Activated CD4-positive, alpha-beta memory T cell treated with anti-CD3 and anti-CD28 coated beads, Interleukin-2, amount 10 ng/mL, durations not matched to agents 7 days and 5 days (primary cell): ENCODE results near the gene CD209. TPM values are rescaled to one million over a fixed set of nuclear protein-coding genes. Genes with fewer than 3 reads are reported as not detected.

Source experiments
- CTCF ChIA-PET: fragments of 350-600 bp; sonication (Branson Sonifier 250); formaldehyde crosslinking; loops from one replicate; lab custom pipeline; 2021; ENCODE audit warnings: antibody characterized with exemption, inconsistent platforms; lab: Charles Lee
- POLR2A ChIA-PET: fragments of 350-600 bp; sonication (Branson Sonifier 250); formaldehyde crosslinking; loops from one replicate; lab custom pipeline; 2021; ENCODE audit warnings: antibody characterized with exemption; lab: Charles Lee
- DNase-seq: peaks from one replicate; pipeline ENCODE4 v3.0.0-alpha.2; 2020
- H3K27ac Mint-ChIP-seq: one replicate; pipeline ENCODE4 v1.8.0; 2021; ENCODE audit warnings: mild to moderate bottlenecking, mixed read lengths
- H3K27me3 Mint-ChIP-seq: one replicate; pipeline ENCODE4 v1.8.0; 2021; ENCODE audit warnings: mixed read lengths
- H3K36me3 Mint-ChIP-seq: one replicate; pipeline ENCODE4 v1.8.0; 2021; ENCODE audit warnings: low read depth, mixed read lengths
- H3K4me1 Mint-ChIP-seq: one replicate; pipeline ENCODE4 v1.8.0; 2021; ENCODE audit warnings: mixed read lengths
- H3K4me3 Mint-ChIP-seq: one replicate; pipeline ENCODE4 v1.8.0; 2021; ENCODE audit warnings: mild to moderate bottlenecking, mixed read lengths
- H3K9me3 Mint-ChIP-seq: one replicate; pipeline ENCODE4 v1.8.0; 2021; ENCODE audit warnings: mixed read lengths
- total RNA-seq, 2 experiments: library from RNA; stranded (reverse); gene quantifications; one replicate each; pipeline ENCODE4 v1.2.3, GENCODE V29; 2021

The CD209 gene
- total RNA-seq, 2 experiments from 2014 or later, result not detected

GRCh38 chr19:7694499-7694898 lies 52.8 kb downstream of the CD209 start:
- no peaks in the 10 kb centered on the region for H3K36me3 Mint-ChIP-seq
- POLR2A ChIA-PET, result no interaction called here
- CTCF ChIA-PET, result interaction anchor here (1.2 kb wide), 1 partner anchor 14 kb away, joined by 4 read pairs; the partner anchor contains the start of gene TRAPPC5
- H3K27ac Mint-ChIP-seq, result no peak overlapping the region
- H3K9me3 Mint-ChIP-seq, result no peaks in the 10 kb centered on the region
- DNase-seq, result no peak
- peaks cover 11% of the 10 kb centered on the region for H3K27me3 Mint-ChIP-seq
- H3K4me3 Mint-ChIP-seq, result no peak overlapping the region
- H3K4me1 Mint-ChIP-seq, result peaks cover 5% of the 10 kb centered on the region

GRCh38 chr19:7692417-7693088 lies 54.8 kb downstream of the CD209 start:
- H3K4me1 Mint-ChIP-seq, result no peaks in the 10 kb centered on the region
- H3K9me3 Mint-ChIP-seq, result no peaks in the 10 kb centered on the region
- no peak overlapping the region for H3K27ac Mint-ChIP-seq
- CTCF ChIA-PET, result no interaction called here
- DNase-seq, result no peak
- H3K36me3 Mint-ChIP-seq, result no peaks in the 10 kb centered on the region
- H3K4me3 Mint-ChIP-seq, result no peak overlapping the region
- POLR2A ChIA-PET, result no interaction called here
- H3K27me3 Mint-ChIP-seq, result peaks cover 5% of the 10 kb centered on the region

GRCh38 chr19:7691497-7691896 lies 55.8 kb downstream of the CD209 start:
- POLR2A ChIA-PET, result no interaction called here
- CTCF ChIA-PET, result no interaction called here

GRCh38 chr19:7690779-7691258 lies 56.5 kb downstream of the CD209 start:
- CTCF ChIA-PET, result no interaction called here
- Mint-ChIP-seq H3K36me3 (no peaks in the 10 kb centered on the region), H3K9me3 (no peaks in the 10 kb centered on the region), H3K4me1 (no peaks in the 10 kb centered on the region), H3K4me3 (no peak overlapping the region), H3K27ac (no peak overlapping the region), H3K27me3 (no peaks in the 10 kb centered on the region)
- POLR2A ChIA-PET, result no interaction called here
- no peak for DNase-seq

More at GRCh38 chr19:7691497-7691896, 55.8 kb downstream of the CD209 start:
- Mint-ChIP-seq H3K27me3 (peaks cover 1% of the 10 kb centered on the region), H3K4me3 (no peak overlapping the region), H3K4me1 (no peaks in the 10 kb centered on the region), H3K9me3 (no peaks in the 10 kb centered on the region), H3K36me3 (no peaks in the 10 kb centered on the region), H3K27ac (no peak overlapping the region)
- DNase-seq, result no peak

Other genes starting within 250 kb of the CD209 start
- gene ZNF358, start 231.4 kb downstream of the CD209 start, total RNA-seq, result 1 to 10 TPM; 5.5 to 7.5 TPM
- gene MCOLN1, start 224.9 kb downstream of the CD209 start, total RNA-seq, result 10 to 100 TPM; 15.2 to 15.3 TPM
- gene PNPLA6, start 211.8 kb downstream of the CD209 start, total RNA-seq, result 100 to 1,000 TPM; 130 to 152 TPM
- under 1 TPM; 0.13 to 0.33 TPM for gene CAMSAP3, start 151.7 kb downstream of the CD209 start, total RNA-seq
- 10 to 100 TPM; 48.5 TPM for gene XAB2, start 118.0 kb downstream of the CD209 start, total RNA-seq
- gene PET100, start 117.7 kb downstream of the CD209 start, total RNA-seq, result 100 to 1,000 TPM; 123 to 136 TPM
- 1 to 10 TPM; 1.9 to 2.1 TPM for gene PCP2, start 113.8 kb downstream of the CD209 start, total RNA-seq
- gene STXBP2, start 110.4 kb downstream of the CD209 start, total RNA-seq, result 100 to 1,000 TPM; 169 to 171 TPM
- not detected for gene RETN, start 78.5 kb downstream of the CD209 start, total RNA-seq
- gene MCEMP1, start 70.4 kb downstream of the CD209 start, total RNA-seq, result not detected
- 10 to 100 TPM; 92.5 to 94.7 TPM for gene TRAPPC5, start 66.7 kb downstream of the CD209 start, total RNA-seq
- gene FCER2, start 45.4 kb downstream of the CD209 start, total RNA-seq, result under 1 TPM; 0.60 to 0.95 TPM
- gene CLEC4G, start 15.4 kb downstream of the CD209 start, total RNA-seq, result not detected
- not detected for gene CLEC4M, start 15.7 kb upstream of the CD209 start, total RNA-seq
- 1 to 10 TPM; 7.0 to 7.7 TPM for gene EVI5L, start 82.7 kb upstream of the CD209 start, total RNA-seq
- under 1 TPM; 0.05 to 0.13 TPM for gene PRR36, start 126.9 kb upstream of the CD209 start, total RNA-seq
- not detected for gene LRRC8E, start 141.0 kb upstream of the CD209 start, total RNA-seq
- gene MAP2K7, start 156.3 kb upstream of the CD209 start, total RNA-seq, result 10 to 100 TPM; 42.6 to 42.9 TPM
- gene TGFBR3L, start 167.3 kb upstream of the CD209 start, total RNA-seq, result 1 to 10 TPM; 4.2 to 4.6 TPM
- gene SNAPC2, start 172.8 kb upstream of the CD209 start, total RNA-seq, result 10 to 100 TPM; 20.4 to 24.1 TPM
- not detected for gene CTXN1, start 178.6 kb upstream of the CD209 start, total RNA-seq
- gene TIMM44, start 196.1 kb upstream of the CD209 start, total RNA-seq, result 10 to 100 TPM; 48.4 to 50.9 TPM